ENCODE results near the gene SCO1. TPM values are rescaled to one million over a fixed set of nuclear protein-coding genes. Genes with fewer than 3 reads are reported as not detected.
A peak's percentile ranks its signal among the peaks of the same experiment; 100 is the strongest.

SCO1 gene
- total RNA-seq, 1 donor from 2014 or later = 20.6 TPM

DNA sequence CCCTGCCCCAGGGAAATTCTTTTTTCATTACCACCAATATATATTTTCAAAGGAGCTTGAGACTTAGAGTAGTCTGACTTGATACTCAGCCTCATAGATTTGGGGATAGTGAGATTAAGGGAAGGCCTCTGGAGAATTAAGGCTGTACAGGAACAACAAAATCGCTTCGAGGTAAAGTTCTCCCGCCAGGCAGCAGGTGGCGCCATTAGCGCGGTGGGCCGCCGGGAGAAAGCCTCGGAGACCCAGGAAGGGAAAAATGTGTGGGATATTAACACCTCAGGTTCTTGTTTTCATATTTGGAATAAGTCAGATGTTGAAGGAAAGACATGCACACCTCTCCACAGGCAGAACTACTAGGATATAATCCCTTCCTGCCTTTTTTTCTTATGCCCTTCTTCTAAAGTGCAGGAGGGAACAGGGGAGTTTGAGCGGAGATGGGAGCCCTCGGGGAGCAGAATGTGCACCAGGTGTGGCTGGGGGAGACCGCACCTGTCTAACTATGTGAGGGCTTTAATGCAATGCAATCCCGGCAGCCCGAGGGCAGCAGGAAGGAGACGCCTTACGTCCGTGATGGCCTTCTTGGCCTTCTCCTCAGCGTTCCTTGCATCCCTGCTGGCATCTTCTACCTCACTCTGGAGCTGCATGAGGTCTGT is 66.2 kb downstream of the SCO1 start:
- Mint-ChIP-seq H3K4me3 (ENCODE audit: unreplicated experiment) (no peak overlapping the region), H3K4me1 (ENCODE audit: low read depth, unreplicated experiment) (no peaks in the 10 kb centered on the region), H3K27ac (ENCODE audit: unreplicated experiment) (no peak overlapping the region), H3K27me3 (ENCODE audit: unreplicated experiment) (peaks cover 4% of the 10 kb centered on the region), H3K9me3 (ENCODE audit: unreplicated experiment) (peaks cover 2% of the 10 kb centered on the region), H3K36me3 (ENCODE audit: unreplicated experiment) (no peaks in the 10 kb centered on the region)
- DNase-seq = peak; percentile 78
- TF ChIP-seq CTCF (IDR thresholded peaks at IDR 0.05; ENCODE audit: partially characterized antibody, unreplicated experiment) = peak; percentile 84

GRCh38 chr17:10629706-10630105 is 67.6 kb downstream of the SCO1 start:
- Mint-ChIP-seq H3K9me3 (ENCODE audit: unreplicated experiment) (peaks cover 2% of the 10 kb centered on the region), H3K36me3 (ENCODE audit: unreplicated experiment) (no peaks in the 10 kb centered on the region), H3K4me3 (ENCODE audit: unreplicated experiment) (no peak overlapping the region), H3K27ac (ENCODE audit: unreplicated experiment) (no peak overlapping the region), H3K27me3 (ENCODE audit: unreplicated experiment) (peaks cover 4% of the 10 kb centered on the region), H3K4me1 (ENCODE audit: low read depth, unreplicated experiment) (no peaks in the 10 kb centered on the region)
- TF ChIP-seq CTCF (IDR thresholded peaks at IDR 0.05; ENCODE audit: partially characterized antibody, unreplicated experiment) = no peak
- no peak for DNase-seq

DNA sequence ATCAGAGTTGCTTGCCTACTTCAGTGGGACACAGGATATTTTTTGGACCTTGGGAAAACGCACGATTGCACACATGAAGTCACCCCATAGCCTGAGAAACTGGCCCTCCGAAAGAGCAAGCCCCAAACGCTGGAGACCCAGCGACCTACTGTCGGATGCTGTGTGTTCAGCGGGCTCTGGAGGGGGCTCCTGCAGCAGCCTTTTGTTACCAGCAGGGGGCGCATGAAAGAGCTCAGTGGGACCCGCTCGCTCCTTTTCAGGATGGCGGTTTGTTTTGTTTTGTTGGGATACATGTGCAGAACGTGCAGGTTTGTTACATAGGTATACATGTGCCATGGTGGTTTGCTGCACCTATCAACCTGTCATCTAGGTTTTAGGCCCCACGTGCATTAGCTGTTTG is 68.6 kb downstream of the SCO1 start:
- Mint-ChIP-seq H3K9me3 (ENCODE audit: unreplicated experiment) (peaks cover 2% of the 10 kb centered on the region), H3K4me1 (ENCODE audit: low read depth, unreplicated experiment) (no peaks in the 10 kb centered on the region), H3K36me3 (ENCODE audit: unreplicated experiment) (no peaks in the 10 kb centered on the region), H3K4me3 (ENCODE audit: unreplicated experiment) (no peak overlapping the region), H3K27me3 (ENCODE audit: unreplicated experiment) (peaks cover 4% of the 10 kb centered on the region), H3K27ac (ENCODE audit: unreplicated experiment) (no peak overlapping the region)
- peak; percentile 73 for TF ChIP-seq CTCF (IDR thresholded peaks at IDR 0.05; ENCODE audit: partially characterized antibody, unreplicated experiment)
- DNase-seq = peak; percentile 45

DNA sequence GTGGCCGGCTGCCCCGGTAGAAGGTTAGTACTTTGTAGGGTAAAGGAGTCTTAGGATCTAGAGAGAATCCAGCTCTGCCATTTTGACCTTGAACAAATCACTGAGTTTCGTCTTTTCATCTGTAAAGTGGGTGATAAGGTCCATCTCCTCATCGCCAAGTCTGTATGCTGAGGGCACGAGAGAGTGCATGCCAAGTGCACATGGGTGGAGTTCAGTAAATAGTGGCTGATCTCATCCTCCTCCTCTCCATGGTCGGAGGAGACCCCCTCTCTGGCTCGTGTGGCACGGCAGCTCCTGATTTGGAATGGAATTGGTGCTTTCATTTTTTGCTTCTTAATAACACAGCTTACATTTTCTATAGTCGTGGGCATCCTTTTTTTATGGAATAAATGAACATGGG is 70.9 kb downstream of the SCO1 start:
- Mint-ChIP-seq H3K9me3 (ENCODE audit: unreplicated experiment) (peaks cover 1% of the 10 kb centered on the region), H3K27ac (ENCODE audit: unreplicated experiment) (no peak overlapping the region), H3K4me3 (ENCODE audit: unreplicated experiment) (no peak overlapping the region), H3K4me1 (ENCODE audit: low read depth, unreplicated experiment) (no peaks in the 10 kb centered on the region), H3K27me3 (ENCODE audit: unreplicated experiment) (peaks cover 7% of the 10 kb centered on the region), H3K36me3 (ENCODE audit: unreplicated experiment) (no peaks in the 10 kb centered on the region)
- no peak for TF ChIP-seq CTCF (IDR thresholded peaks at IDR 0.05; ENCODE audit: partially characterized antibody, unreplicated experiment)
- DNase-seq = no peak

DNA sequence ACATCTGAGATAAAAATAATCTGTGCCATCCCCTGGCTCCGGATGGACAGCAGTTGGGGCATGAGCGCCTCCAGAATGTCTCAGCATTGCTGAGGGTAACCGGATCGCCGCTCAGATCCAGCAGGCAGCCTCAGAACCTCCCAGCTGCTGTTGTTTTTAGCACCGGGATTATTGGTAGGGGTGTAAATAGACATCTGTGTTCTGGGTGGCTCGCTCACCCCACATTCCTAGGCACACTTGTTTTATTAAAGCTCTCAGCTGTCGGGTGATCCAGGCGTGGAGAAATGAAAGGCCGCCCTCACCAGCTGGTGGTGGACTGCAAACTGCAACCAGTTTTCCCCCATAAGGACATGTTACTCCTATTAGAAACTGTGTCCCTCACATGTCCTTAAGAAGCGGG is 72.4 kb downstream of the SCO1 start:
- Mint-ChIP-seq H3K36me3 (ENCODE audit: unreplicated experiment) (no peaks in the 10 kb centered on the region), H3K4me3 (ENCODE audit: unreplicated experiment) (no peak overlapping the region), H3K27ac (ENCODE audit: unreplicated experiment) (no peak overlapping the region), H3K27me3 (ENCODE audit: unreplicated experiment) (peaks cover 5% of the 10 kb centered on the region), H3K9me3 (ENCODE audit: unreplicated experiment) (peaks cover 1% of the 10 kb centered on the region), H3K4me1 (ENCODE audit: low read depth, unreplicated experiment) (no peaks in the 10 kb centered on the region)
- DNase-seq = no peak
- TF ChIP-seq CTCF (IDR thresholded peaks at IDR 0.05; ENCODE audit: partially characterized antibody, unreplicated experiment) = no peak
